Measurements from ENCODE around the gene PTPRO. TPM values are rescaled to one million over a fixed set of nuclear protein-coding genes. Genes with fewer than 3 reads are reported as not detected.

The PTPRO gene
- total RNA-seq, 1 donor from 2014 or later, result 3.0 TPM

DNA sequence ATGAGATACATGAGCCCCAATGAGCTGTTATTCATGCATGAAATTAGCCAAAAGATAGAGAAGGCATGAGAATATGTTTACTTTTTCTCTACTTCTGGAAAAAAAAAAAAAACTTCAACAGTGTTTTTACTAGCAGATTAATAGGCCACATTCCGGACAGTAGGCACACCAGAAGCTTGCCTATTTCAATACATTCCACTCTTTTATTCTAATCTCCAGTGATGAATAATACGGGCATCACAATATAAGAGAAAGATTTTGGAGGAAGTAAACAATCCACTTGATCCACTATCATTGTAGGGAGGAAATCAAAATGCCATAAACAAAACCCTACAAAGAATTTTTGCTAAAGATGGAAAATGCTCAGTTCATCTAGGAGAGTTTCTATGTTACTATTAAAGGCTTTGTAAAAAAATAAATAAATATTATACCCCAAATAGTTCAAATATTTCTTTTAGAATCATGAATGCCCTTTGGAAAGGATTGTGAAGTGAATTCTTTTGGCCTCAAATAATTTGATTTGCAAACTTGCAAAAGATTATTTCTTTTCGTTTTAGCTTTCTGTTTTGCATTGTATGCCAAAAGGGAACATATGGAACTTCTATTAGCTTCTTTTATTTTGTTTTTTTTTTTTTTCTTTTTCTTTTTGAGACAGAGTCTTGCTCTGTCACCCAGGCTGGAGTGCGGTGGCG, 234.2 kb downstream of the PTPRO start:
- TF ChIP-seq, protein P1, sequence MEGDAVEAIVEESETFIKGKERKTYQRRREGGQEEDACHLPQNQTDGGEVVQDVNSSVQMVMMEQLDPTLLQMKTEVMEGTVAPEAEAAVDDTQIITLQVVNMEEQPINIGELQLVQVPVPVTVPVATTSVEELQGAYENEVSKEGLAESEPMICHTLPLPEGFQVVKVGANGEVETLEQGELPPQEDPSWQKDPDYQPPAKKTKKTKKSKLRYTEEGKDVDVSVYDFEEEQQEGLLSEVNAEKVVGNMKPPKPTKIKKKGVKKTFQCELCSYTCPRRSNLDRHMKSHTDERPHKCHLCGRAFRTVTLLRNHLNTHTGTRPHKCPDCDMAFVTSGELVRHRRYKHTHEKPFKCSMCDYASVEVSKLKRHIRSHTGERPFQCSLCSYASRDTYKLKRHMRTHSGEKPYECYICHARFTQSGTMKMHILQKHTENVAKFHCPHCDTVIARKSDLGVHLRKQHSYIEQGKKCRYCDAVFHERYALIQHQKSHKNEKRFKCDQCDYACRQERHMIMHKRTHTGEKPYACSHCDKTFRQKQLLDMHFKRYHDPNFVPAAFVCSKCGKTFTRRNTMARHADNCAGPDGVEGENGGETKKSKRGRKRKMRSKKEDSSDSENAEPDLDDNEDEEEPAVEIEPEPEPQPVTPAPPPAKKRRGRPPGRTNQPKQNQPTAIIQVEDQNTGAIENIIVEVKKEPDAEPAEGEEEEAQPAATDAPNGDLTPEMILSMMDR (IDR thresholded peaks at IDR 0.05), result peak; percentile 19
- Mint-ChIP-seq H3K36me3 (ENCODE audit: low read depth) (no peaks in the 10 kb centered on the region), H3K4me1 (ENCODE audit: low read depth) (peaks cover 50% of the 10 kb centered on the region), H3K4me3 (ENCODE audit: unreplicated experiment) (peak overlapping the region; percentile 17), H3K27me3 (ENCODE audit: low read depth) (no peaks in the 10 kb centered on the region), H3K27ac (ENCODE audit: unreplicated experiment) (peak overlapping the region; percentile 69), H3K9me3 (ENCODE audit: low read depth) (no peaks in the 10 kb centered on the region)
- no peak for DNase-seq (ENCODE audit: low spot score)

DNA sequence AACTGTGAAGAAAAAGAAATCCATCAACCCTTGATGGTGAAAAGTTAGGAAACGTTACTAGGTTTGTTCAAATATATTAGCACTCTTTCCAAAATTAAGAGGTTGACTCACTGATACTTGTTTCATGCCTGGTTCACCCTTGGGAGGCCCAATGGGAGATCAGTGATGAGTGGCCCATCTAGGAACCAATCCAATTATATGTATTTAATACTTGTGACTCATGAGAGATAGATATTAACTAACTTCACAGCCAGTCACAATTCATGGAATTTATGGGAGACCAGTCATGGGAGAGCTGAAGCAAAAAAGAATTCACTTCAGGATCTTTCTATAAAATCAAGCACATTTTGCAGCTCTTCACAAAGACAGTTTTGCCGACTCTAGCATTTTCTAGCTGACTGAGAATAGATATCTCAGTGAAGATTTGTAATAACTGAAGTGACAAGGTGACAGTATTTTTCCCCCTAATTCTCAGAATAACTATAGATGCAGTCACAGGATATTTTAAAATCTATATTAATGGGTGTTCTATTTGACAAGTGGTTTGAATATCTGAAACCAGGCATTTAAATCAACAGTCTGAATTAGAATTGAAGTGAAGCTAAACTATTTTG, 236.7 kb downstream of the PTPRO start:
- H3K27ac Mint-ChIP-seq (ENCODE audit: unreplicated experiment), result no peak overlapping the region
- TF ChIP-seq, protein P1 (IDR thresholded peaks at IDR 0.05), result no peak
- peaks cover 59% of the 10 kb centered on the region for H3K4me1 Mint-ChIP-seq (ENCODE audit: low read depth)
- no peak overlapping the region for H3K4me3 Mint-ChIP-seq (ENCODE audit: unreplicated experiment)
- no peaks in the 10 kb centered on the region for H3K36me3 Mint-ChIP-seq (ENCODE audit: low read depth)
- no peak for DNase-seq (ENCODE audit: low spot score)
- no peaks in the 10 kb centered on the region for H3K9me3 Mint-ChIP-seq (ENCODE audit: low read depth)
- no peaks in the 10 kb centered on the region for H3K27me3 Mint-ChIP-seq (ENCODE audit: low read depth)

DNA sequence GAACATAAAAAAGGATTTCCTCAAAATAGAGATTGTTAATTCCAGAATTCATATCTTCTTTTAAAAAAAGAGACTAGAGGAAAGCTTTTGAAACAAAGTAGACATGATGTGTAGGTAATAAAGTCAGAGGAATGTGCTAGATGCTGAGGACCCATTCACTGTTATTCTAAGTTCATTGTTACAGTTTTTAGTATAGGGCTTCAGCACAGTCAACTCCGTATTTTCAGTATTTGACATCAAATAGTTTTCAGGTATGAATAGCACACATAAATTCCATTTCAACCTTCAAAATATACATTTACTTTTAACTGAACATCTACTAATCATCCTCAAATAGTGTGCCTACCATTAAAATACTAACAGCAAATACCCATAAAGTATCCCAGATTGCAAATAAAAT, 239.1 kb downstream of the PTPRO start:
- DNase-seq (ENCODE audit: low spot score), result no peak
- no peak overlapping the region for H3K27ac Mint-ChIP-seq (ENCODE audit: unreplicated experiment)
- no peaks in the 10 kb centered on the region for H3K27me3 Mint-ChIP-seq (ENCODE audit: low read depth)
- peaks cover 40% of the 10 kb centered on the region for H3K4me1 Mint-ChIP-seq (ENCODE audit: low read depth)
- H3K36me3 Mint-ChIP-seq (ENCODE audit: low read depth), result no peaks in the 10 kb centered on the region
- no peak overlapping the region for H3K4me3 Mint-ChIP-seq (ENCODE audit: unreplicated experiment)
- TF ChIP-seq, protein P1 (IDR thresholded peaks at IDR 0.05), result no peak
- no peaks in the 10 kb centered on the region for H3K9me3 Mint-ChIP-seq (ENCODE audit: low read depth)

DNA sequence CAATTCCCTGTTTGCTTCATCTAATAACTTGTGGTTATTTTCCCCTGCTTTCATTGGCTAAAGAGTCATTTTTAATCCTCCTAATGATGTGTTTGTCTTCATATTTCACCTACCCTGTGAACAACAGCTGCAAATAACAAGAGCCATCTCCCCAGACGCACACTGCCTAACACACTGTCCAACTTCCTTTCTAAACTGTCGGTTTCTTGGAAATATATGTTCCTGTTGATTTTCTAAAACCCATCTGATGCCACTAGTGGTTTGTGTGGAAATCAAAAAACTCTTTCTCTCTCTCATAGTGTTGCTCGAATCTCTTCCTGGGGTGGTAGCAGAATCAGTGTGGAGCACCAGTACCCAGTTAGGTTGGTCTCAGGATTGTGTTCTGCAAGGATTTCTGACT, 240.0 kb downstream of the PTPRO start:
- Mint-ChIP-seq H3K9me3 (ENCODE audit: low read depth) (no peaks in the 10 kb centered on the region), H3K36me3 (ENCODE audit: low read depth) (no peaks in the 10 kb centered on the region), H3K27ac (ENCODE audit: unreplicated experiment) (no peak overlapping the region), H3K4me1 (ENCODE audit: low read depth) (peaks cover 32% of the 10 kb centered on the region), H3K4me3 (ENCODE audit: unreplicated experiment) (no peak overlapping the region), H3K27me3 (ENCODE audit: low read depth) (no peaks in the 10 kb centered on the region)
- TF ChIP-seq, protein P1 (IDR thresholded peaks at IDR 0.05), result no peak
- no peak for DNase-seq (ENCODE audit: low spot score)

DNA sequence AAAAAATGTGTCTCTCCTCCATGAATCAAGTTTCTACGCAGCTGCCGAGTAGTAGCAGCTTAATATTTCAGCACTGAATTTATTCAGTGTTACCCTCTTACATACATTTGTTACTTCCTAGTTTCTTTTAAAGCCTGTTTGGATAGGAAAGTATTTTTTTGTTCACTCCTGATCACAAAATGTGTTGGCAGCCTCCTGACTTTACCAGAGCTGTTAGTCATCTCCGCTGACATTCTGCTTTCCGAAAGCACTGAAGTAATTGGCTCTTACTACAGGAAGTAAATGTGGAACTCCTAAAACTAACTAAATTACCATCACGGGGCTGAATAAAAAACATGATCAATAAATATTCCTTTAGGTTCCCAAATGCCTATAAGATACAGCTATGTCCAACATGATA, 241.4 kb downstream of the PTPRO start:
- H3K4me3 Mint-ChIP-seq (ENCODE audit: unreplicated experiment), result peak overlapping the region; percentile 26
- H3K4me1 Mint-ChIP-seq (ENCODE audit: low read depth), result peaks cover 21% of the 10 kb centered on the region
- TF ChIP-seq, protein P1 (IDR thresholded peaks at IDR 0.05), result no peak
- DNase-seq (ENCODE audit: low spot score), result no peak
- H3K27ac Mint-ChIP-seq (ENCODE audit: unreplicated experiment), result peak overlapping the region; percentile 87
- H3K36me3 Mint-ChIP-seq (ENCODE audit: low read depth), result no peaks in the 10 kb centered on the region
- no peaks in the 10 kb centered on the region for H3K9me3 Mint-ChIP-seq (ENCODE audit: low read depth)
- no peaks in the 10 kb centered on the region for H3K27me3 Mint-ChIP-seq (ENCODE audit: low read depth)
